ENCODE results near the gene TCEA2.

TCEA2 gene

GRCh38 chr20:64062596-64063388, at the start of gene TCEA2:
Gene TCEA2, plus strand, starts transcription at chr20:64063198. Its CDS starts 115 bp downstream, at chr20:64063313.
- in situ Hi-C loops (cut with MboI; ENCODE audit: low sequenced_read_pairs): no loop called here

DNA sequence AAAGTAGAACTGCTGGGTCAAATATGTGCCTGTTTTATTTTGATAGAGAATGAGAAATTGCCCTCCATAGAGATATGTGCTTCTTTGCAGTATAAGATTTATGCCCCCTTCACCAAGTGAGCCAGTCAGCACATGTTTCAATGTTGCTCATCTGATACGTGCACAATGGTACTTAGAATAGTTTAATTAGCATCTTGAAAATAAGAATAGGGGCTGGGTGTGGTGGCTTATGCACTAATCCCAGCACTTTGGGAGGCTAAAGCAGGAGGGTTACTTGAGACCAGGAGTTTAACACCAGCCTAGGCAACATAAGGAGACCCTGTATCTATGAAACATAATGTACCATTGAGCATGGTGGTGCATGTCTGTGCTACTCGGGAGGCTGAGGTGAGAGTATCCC, 47.4 kb upstream of the TCEA2 start:
- in situ Hi-C loops (cut with MboI; ENCODE audit: low sequenced_read_pairs): no loop called here

DNA sequence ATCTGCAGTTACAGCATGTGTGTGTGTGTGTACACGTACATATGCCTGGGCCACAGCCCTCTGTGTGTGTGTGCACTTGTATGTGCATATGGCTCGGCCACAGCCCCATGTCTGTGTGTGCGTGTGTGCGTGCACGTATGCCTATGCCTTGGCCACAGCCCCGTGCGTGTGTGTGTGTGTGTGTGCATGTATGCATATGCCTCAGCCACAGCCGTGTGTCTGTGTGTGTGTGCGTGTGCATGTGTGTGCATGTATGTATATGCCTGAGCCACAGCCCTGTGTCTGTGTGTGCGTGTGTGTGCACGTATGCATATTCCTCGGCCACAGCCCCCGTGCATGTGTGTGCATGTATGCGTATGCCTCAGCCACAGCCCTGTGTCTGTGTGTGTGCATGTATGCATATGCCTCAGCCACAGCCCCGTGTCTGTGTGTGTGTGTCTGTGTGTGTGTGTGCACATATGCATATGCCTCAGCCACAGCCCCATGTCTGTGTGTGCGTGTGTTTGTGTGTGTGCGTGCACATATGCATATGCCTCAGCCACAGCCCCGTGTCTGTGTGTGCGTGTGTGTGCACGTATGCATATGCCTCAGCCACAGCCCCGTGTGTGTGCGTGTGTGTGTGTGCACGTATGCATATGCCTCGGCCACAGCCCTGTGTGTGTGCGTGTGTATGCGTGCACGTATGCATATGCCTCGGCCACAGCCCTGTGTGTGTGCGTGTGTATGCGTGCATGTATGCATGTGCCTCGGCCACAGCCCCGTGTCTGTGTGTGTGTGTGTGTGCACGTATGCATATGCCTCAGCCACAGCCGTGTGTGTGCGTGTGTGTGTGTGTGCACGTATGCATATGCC, 41.6 kb upstream of the TCEA2 start:
- in situ Hi-C loops (cut with MboI; ENCODE audit: low sequenced_read_pairs): no loop called here

GRCh38 chr20:64022671-64023360, 40.2 kb upstream of the TCEA2 start:
- in situ Hi-C loops (cut with MboI; ENCODE audit: low sequenced_read_pairs): no loop called here

- in situ Hi-C loops (cut with MboI; ENCODE audit: low sequenced_read_pairs): no loop called here
Observed at GRCh38 chr20:64023361-64024140, 39.4 kb upstream of the TCEA2 start.

- in situ Hi-C loops (cut with MboI; ENCODE audit: low sequenced_read_pairs): no loop called here
Observed at GRCh38 chr20:64024141-64024990, 38.6 kb upstream of the TCEA2 start.

GRCh38 chr20:64025101-64025825, 37.7 kb upstream of the TCEA2 start:
- in situ Hi-C loops (cut with MboI; ENCODE audit: low sequenced_read_pairs): no loop called here

DNA sequence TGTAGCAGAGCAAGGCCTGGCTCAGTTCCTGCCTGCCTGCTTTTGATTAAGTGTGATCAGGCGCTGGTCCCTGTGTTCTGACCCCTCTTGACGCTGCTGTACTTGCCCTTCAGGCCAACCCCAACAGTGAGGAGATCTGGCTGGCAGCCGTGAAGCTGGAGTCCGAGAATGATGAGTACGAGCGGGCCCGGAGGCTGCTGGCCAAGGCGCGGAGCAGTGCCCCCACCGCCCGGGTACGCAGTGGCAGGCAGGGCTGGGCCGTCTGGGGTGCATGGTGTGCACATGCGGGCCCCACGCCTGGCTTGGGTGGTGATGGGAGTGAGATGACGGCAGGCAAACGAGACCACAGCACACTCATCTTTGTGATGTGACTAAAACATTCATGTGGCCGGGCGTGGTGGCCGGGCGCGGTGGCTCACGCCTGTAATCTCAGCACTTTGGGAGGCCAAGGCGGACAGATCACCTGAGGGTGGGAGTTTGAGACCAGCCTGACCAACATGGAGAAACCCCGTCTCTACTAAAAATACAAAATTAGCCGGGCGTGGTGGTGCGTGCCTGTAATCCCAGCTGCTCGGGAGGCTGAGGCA, 37.1 kb upstream of the TCEA2 start:
- in situ Hi-C loops (cut with MboI; ENCODE audit: low sequenced_read_pairs): no loop called here

DNA sequence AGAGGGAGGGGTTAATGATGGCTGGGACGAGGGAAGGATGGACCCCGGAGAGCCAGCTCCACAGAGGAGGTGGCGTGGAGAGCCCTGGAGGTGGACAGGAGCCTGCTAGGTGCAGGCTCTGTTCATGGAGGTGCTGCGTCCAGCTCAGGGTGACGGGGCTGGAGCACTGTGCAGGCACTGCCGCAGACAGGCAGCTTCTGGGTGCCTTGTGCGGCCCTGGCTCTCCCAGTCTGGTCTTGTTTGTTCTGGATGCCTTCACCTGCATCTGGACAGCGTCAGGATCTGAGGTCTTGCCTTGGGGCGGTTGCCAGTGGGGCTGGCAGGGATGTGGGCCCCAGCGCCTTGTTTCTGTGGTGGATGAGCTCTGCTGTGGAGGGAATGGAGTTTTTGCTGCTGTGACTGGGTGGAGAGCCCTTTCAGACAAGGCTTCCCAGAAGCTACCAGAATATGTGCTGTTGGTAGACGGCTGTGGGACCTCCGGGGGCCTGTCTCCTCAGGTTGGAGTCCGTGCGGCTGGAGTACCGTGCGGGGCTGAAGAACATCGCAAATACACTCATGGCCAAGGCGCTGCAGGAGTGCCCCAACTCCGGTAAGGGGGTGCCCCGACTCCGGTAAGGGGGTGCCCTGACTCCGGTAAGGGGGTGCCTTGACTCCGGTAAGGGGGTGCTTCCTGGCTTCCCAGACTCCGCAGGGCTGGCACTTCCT, 34.9 kb upstream of the TCEA2 start:
- in situ Hi-C loops (cut with MboI; ENCODE audit: low sequenced_read_pairs): no loop called here

DNA sequence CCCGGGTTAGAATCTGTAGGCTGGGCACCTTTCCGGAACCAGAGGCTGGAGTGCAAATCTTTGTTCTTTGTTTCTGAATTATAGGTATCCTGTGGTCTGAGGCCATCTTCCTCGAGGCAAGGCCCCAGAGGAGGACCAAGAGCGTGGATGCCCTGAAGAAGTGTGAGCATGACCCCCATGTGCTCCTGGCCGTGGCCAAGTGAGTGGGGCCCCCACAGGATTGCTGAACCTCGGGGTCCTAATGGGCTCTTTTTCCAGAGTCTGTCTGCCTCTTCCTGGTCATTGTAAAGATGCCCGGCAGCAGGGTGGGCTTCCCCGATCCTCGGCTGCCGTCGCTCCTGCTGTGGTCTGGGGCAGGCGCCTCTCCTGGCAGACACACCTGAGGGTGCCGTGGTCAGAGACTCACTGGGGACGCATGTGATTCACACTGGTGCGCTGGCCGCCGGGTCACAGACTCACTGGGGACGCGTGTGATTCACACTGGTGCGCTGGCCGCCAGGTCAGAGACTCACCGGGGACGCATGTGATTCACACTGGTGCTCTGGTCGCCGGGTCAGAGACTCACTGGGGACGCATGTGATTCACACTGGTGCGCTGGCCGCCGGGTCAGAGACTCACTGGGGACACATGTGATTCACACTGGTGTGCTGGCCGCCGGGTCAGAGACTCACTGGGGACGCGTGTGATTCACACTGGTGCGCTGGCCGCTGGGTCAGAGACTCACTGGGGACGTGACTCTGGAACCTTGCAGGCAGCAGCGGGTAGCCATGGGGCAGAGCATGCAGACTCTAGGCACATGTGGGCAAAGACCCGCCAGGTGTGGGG, 33.5 kb upstream of the TCEA2 start:
- in situ Hi-C loops (cut with MboI; ENCODE audit: low sequenced_read_pairs): no loop called here

DNA sequence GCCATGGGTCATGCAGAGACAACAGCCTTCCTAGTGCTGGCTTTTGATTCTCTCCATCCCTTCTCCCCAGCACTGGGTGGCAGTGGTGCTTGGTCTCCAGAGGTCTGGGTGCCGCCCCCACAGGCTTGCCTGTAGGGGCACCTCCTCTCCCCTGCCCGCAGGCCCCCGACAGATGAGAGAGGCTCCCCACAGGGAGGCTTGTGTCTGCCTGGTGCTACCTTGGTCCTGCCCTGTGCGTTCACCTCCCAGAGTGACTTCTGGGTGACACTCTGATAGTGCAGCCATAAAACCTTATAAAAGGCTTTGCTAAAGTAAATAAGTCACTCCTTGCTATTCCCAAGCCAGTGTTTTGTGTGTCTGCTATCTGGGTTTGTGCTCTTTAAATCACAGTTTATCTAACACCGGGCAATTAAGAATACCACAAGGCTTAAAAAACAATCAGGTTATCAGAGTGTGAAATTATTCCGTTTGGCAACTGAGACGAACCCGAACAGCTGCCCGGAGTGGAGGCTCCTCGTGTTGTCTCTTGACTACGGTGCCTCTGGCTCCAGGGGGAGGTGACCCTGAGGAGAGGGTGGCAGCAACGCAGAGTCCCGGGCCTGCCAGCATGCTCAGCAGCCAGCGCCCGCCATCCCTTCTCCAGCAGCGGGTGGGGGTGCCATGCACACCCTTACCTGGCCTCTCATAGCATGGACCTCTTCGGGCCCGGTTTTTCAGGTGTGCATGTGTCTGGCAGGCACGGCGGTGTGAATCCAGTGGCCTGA, 32.4 kb upstream of the TCEA2 start:
- in situ Hi-C loops (cut with MboI; ENCODE audit: low sequenced_read_pairs): no loop called here

GRCh38 chr20:64031822-64032314, 31.1 kb upstream of the TCEA2 start:
- in situ Hi-C loops (cut with MboI; ENCODE audit: low sequenced_read_pairs): no loop called here

- in situ Hi-C loops (cut with MboI; ENCODE audit: low sequenced_read_pairs): no loop called here
Observed at GRCh38 chr20:64032706-64033624, 30.0 kb upstream of the TCEA2 start.

- in situ Hi-C loops (cut with MboI; ENCODE audit: low sequenced_read_pairs): no loop called here
Observed at GRCh38 chr20:64033981-64034493, 29.0 kb upstream of the TCEA2 start.

All from HL-60/S4 treated with phorbol 12-myristate 13-acetate at 8.2 ng/mL for 4 days and 3 days (cell line).